H1 (cell line): Measurements from ENCODE around the gene CDX2. TPM values are rescaled to one million over a fixed set of nuclear protein-coding genes. Genes with fewer than 3 reads are reported as not detected.

Source experiments
- CTCF ChIA-PET: fragments of 300-600 bp; sonication (Branson Sonifier 250); formaldehyde crosslinking; loops from one replicate; lab custom pipeline; 2021; ENCODE audit not compliant: partially characterized antibody; lab: Charles Lee
- POLR2A ChIA-PET: fragments of 300-600 bp; sonication (Branson Sonifier 250); formaldehyde crosslinking; loops from one replicate; lab custom pipeline; 2021; ENCODE audit warnings: inconsistent platforms; ENCODE audit not compliant: partially characterized antibody; lab: Charles Lee
- DNase-seq, 2 experiments: peaks; one replicate each; pipeline versions ENCODE4 v3.0.0 to v3.0.0-alpha.2; 2010 to 2022; ENCODE audit warnings: low spot score in 2 of 2, low read depth in 1 of 2, mixed read lengths in 1 of 2
- FAIRE-seq: peaks from 2 replicates; lab custom pipeline; 2011; peaks lifted over from hg19 to GRCh38; lab: Jason Lieb, UNC
- H2AFZ ChIP-seq: 2 replicates; pipeline ENCODE4 v1.8.1; 2012; ENCODE audit warnings: low read length, inconsistent platforms
- H2AK5ac ChIP-seq: 2 replicates; pipeline ENCODE4 v1.6.1; 2013; ENCODE audit warnings: low read depth, low read length
- H2BK120ac ChIP-seq: replicated peaks from 2 replicates; pipeline ENCODE3; 2013; ENCODE audit warnings: low read depth, low read length, inconsistent platforms
- H2BK12ac ChIP-seq: 2 replicates; pipeline ENCODE4 v1.6.1; 2013; ENCODE audit warnings: low read depth, low read length
- H2BK15ac ChIP-seq: 2 replicates; pipeline ENCODE4 v1.6.1; 2013; ENCODE audit warnings: low read length
- H2BK20ac ChIP-seq: 2 replicates; pipeline ENCODE4 v1.6.1; 2013; ENCODE audit warnings: low read length
- H2BK5ac ChIP-seq: 2 replicates; pipeline ENCODE4 v1.6.1; 2013; ENCODE audit warnings: low read depth, low read length
- H3K14ac ChIP-seq: 2 replicates; pipeline ENCODE4 v1.6.1; 2013; ENCODE audit warnings: inconsistent platforms; ENCODE audit not compliant: insufficient read length
- H3K18ac ChIP-seq: 2 replicates; pipeline ENCODE4 v1.6.1; 2013; ENCODE audit warnings: low read length; ENCODE audit errors: extremely low read depth
- H3K23ac ChIP-seq: 2 replicates; pipeline ENCODE4 v1.6.1; 2013; ENCODE audit warnings: inconsistent platforms; ENCODE audit not compliant: insufficient read length
- H3K23me2 ChIP-seq: 2 replicates; pipeline ENCODE4 v1.6.1; 2013; ENCODE audit warnings: low read depth, low read length
- H3K27ac ChIP-seq: 2 replicates; pipeline ENCODE4 v1.6.1; 2011; ENCODE audit warnings: low read depth, low read length, inconsistent platforms
- H3K27me3 ChIP-seq, 4 experiments: replicated peaks in 1 of 4; 1 replicate in 1 of 4; 2 replicates in 3 of 4; pipeline versions ENCODE4 v1.6.1 to v1.8.1; 2011 to 2013; ENCODE audit warnings: low read length in 3 of 4, mild to moderate bottlenecking in 3 of 4, inconsistent platforms in 2 of 4, mixed read lengths in 2 of 4, moderate library complexity in 1 of 4; ENCODE audit not compliant: control insufficient read depth in 3 of 4, insufficient read depth in 3 of 4; ENCODE audit errors: extremely low read depth in 1 of 4
- H3K36me3 ChIP-seq, 4 experiments: 2 replicates each; pipeline versions ENCODE4 v1.6.1 to v1.8.1; 2011 to 2013; ENCODE audit warnings: mild to moderate bottlenecking in 4 of 4, low read length in 3 of 4, moderate library complexity in 2 of 4, control low read depth in 1 of 4, inconsistent platforms in 1 of 4; ENCODE audit not compliant: insufficient read depth in 4 of 4, control insufficient read depth in 2 of 4
- H3K4ac ChIP-seq: replicated peaks from 2 replicates; pipeline ENCODE3; 2013; ENCODE audit warnings: low read length, low read depth, mixed read lengths, inconsistent platforms; ENCODE audit not compliant: insufficient read length
- H3K4me1 ChIP-seq, 4 experiments: replicated peaks in 1 of 4; 1 replicate in 1 of 4; 2 replicates in 3 of 4; pipeline versions ENCODE4 v1.6.1 to v1.8.1; 2011 to 2013; ENCODE audit warnings: low read length in 3 of 4, inconsistent platforms in 2 of 4, mixed read lengths in 1 of 4; ENCODE audit not compliant: insufficient read depth in 4 of 4, control insufficient read depth in 3 of 4
- H3K4me2 ChIP-seq, 2 experiments: 2 replicates each; pipeline versions ENCODE4 v1.6.1 to v1.8.1; 2011 to 2013; ENCODE audit warnings: low read depth in 2 of 2, low read length in 2 of 2, control low read depth in 1 of 2, inconsistent platforms in 1 of 2, mild to moderate bottlenecking in 1 of 2; ENCODE audit not compliant: insufficient read depth in 1 of 2
- H3K4me3 ChIP-seq, 4 experiments: fragments of 200-600, 300-600 bp in 1 of 4; sonication (generic), shearing (Covaris generic), sonication (Bioruptor Twin) in 1 of 4; 2 replicates each; pipeline versions ENCODE4 v1.5.1 to v1.8.1; 2011 to 2016; ENCODE audit warnings: low read length in 4 of 4, low read depth in 3 of 4, control low read depth in 2 of 4, inconsistent platforms in 2 of 4, mild to moderate bottlenecking in 2 of 4, mixed read lengths in 1 of 4, moderate library complexity in 1 of 4; ENCODE audit not compliant: insufficient read depth in 2 of 4; ENCODE audit errors: extremely low read depth in 1 of 4
- H3K56ac ChIP-seq: replicated peaks from 2 replicates; pipeline ENCODE3; 2013; ENCODE audit warnings: low read depth, mild to moderate bottlenecking, mixed read lengths, low read length, inconsistent platforms; ENCODE audit not compliant: insufficient read length
- H3K79me1 ChIP-seq: 2 replicates; pipeline ENCODE4 v1.6.1; 2013; ENCODE audit warnings: low read depth, low read length, control low read depth
- H3K79me2 ChIP-seq, 2 experiments: 2 replicates each; pipeline versions ENCODE4 v1.6.1 to v1.8.1; 2012 to 2013; ENCODE audit warnings: low read length in 2 of 2, mild to moderate bottlenecking in 2 of 2, inconsistent platforms in 1 of 2; ENCODE audit not compliant: insufficient read depth in 2 of 2, control insufficient read depth in 1 of 2
- H3K9ac ChIP-seq, 4 experiments: replicated peaks in 1 of 4; 1 replicate in 1 of 4; 2 replicates in 3 of 4; pipeline versions ENCODE4 v1.6.1 to v1.8.1; 2011 to 2013; ENCODE audit warnings: low read depth in 3 of 4, low read length in 3 of 4, control low read depth in 2 of 4, mild to moderate bottlenecking in 2 of 4, moderate library complexity in 2 of 4, inconsistent platforms in 1 of 4; ENCODE audit errors: extremely low read depth in 1 of 4
- H3K9me3 ChIP-seq, 2 experiments: 2 replicates each; pipeline versions ENCODE4 v1.6.1 to v1.8.1; 2012 to 2013; ENCODE audit warnings: mild to moderate bottlenecking in 2 of 2, moderate library complexity in 2 of 2, control low read depth in 1 of 2, inconsistent platforms in 1 of 2, low read depth in 1 of 2, low read length in 1 of 2, mixed read lengths in 1 of 2; ENCODE audit not compliant: insufficient read depth in 2 of 2
- H4K20me1 ChIP-seq, 2 experiments: replicated peaks in 1 of 2; 2 replicates each; pipeline versions ENCODE3 to v1.8.1; 2011 to 2013; ENCODE audit warnings: inconsistent platforms in 2 of 2, low read length in 2 of 2, mild to moderate bottlenecking in 1 of 2; ENCODE audit not compliant: insufficient read depth in 2 of 2, control insufficient read depth in 1 of 2
- H4K5ac ChIP-seq: 2 replicates; pipeline ENCODE4 v1.6.1; 2013; ENCODE audit warnings: low read length, low read depth, mixed read lengths, inconsistent platforms; ENCODE audit not compliant: insufficient read length
- H4K8ac ChIP-seq: 2 replicates; pipeline ENCODE4 v1.8.0; 2013; ENCODE audit warnings: mild to moderate bottlenecking, moderate library complexity, low read length, inconsistent platforms; ENCODE audit not compliant: insufficient read depth; ENCODE audit errors: extremely low read depth
- H4K91ac ChIP-seq: replicated peaks from 2 replicates; pipeline ENCODE3; 2013; ENCODE audit warnings: low read length, mixed read lengths, inconsistent platforms; ENCODE audit not compliant: insufficient read length
- CBX5 ChIP-seq: fragments of 300-800, 300-1000 bp; sonication (generic); IDR thresholded peaks from 2 replicates; pipeline ENCODE4 v1.7.1; 2016; ENCODE audit warnings: antibody characterized with exemption, low read length, low read depth
- EZH2 ChIP-seq: fragments of 200-600 bp; sonication (generic); IDR thresholded peaks from 2 replicates; pipeline ENCODE4 v1.7.1; 2012; ENCODE audit warnings: low read depth, mild to moderate bottlenecking, moderate library complexity, low read length, inconsistent platforms; ENCODE audit not compliant: severe bottlenecking
- RNF2 ChIP-seq: fragments of 200-900, 300-1000 bp; sonication (generic); IDR thresholded peaks from 2 replicates; pipeline ENCODE4 v1.7.1; 2016; ENCODE audit warnings: borderline replicate concordance, low read depth, mild to moderate bottlenecking, antibody characterized with exemption, low read length; ENCODE audit not compliant: poor library complexity, severe bottlenecking; ENCODE audit errors: missing control alignments
- SUZ12 ChIP-seq: fragments of 200-600 bp; sonication (generic); IDR thresholded peaks from 2 replicates; pipeline ENCODE4 v1.6.1; 2012; ENCODE audit warnings: mild to moderate bottlenecking, inconsistent platforms, low read length, moderate library complexity, mixed read lengths
- whole genome bisulfite sequencing, 2 experiments: shearing (Covaris generic) in 1 of 2; methylation state at CpG; one replicate each; pipeline versions ENCODE4 v1.1.6 to v1.1.7; 2013 to 2015; ENCODE audit warnings: low lambda C conversion rate in 2 of 2, mixed read lengths in 2 of 2, inconsistent platforms in 1 of 2, low coverage in 1 of 2, missing lambda C conversion rate in 1 of 2; ENCODE audit not compliant: insufficient replicate concordance in 2 of 2, insufficient coverage in 1 of 2, insufficient read length in 1 of 2; ENCODE audit errors: extremely low coverage in 1 of 2, missing lambda C conversion rate in 1 of 2; 5-methylcytosine and 5-hydroxymethylcytosine counted together
- polyA plus RNA-seq, 7 experiments: library from polyadenylated mRNA; depleted of rRNA in 3 of 7; stranded (reverse) in 5 of 7; unstranded in 2 of 7; fragments of >200 nt in 5 of 7; fragments of 200-250 nt in 2 of 7; gene quantifications; 1 replicate in 5 of 7; 2 replicates in 1 of 7; 4 replicates in 1 of 7; pipeline versions ENCODE4 v1.2.1 to v1.2.3, GENCODE V29; 2011 to 2013; ENCODE audit warnings: missing spikeins in 2 of 7, mixed read lengths in 2 of 7
- total RNA-seq: library from RNA; stranded (reverse); fragmentation: NEBNext Ultra II Directional; extraction: Animal tissue kit (Norgen Biotek cat#: 25700); gene quantifications from 2 replicates; pipeline ENCODE4 v1.2.1, GENCODE V29; 2021
- TF ChIP-seq, protein P1 (sequence below): IDR thresholded peaks from 2 replicates; pipeline ENCODE4 v1.6.1; 2012; ENCODE audit warnings: low read length, inconsistent platforms
- TF ChIP-seq, protein P2 (sequence below): IDR thresholded peaks from 2 replicates; pipeline ENCODE4 v1.6.1; 2012; ENCODE audit warnings: inconsistent platforms
- TF ChIP-seq, protein P3 (sequence below): IDR thresholded peaks from 2 replicates; pipeline ENCODE4 v1.6.1; 2012; ENCODE audit warnings: inconsistent platforms

Gene CDX2
- total and polyA plus RNA-seq, 2 of the 8 experiments (the other 6 are each of a cell fraction or from before 2014, with no cell fraction given) = 0.09 TPM; not detected in 1

DNA sequence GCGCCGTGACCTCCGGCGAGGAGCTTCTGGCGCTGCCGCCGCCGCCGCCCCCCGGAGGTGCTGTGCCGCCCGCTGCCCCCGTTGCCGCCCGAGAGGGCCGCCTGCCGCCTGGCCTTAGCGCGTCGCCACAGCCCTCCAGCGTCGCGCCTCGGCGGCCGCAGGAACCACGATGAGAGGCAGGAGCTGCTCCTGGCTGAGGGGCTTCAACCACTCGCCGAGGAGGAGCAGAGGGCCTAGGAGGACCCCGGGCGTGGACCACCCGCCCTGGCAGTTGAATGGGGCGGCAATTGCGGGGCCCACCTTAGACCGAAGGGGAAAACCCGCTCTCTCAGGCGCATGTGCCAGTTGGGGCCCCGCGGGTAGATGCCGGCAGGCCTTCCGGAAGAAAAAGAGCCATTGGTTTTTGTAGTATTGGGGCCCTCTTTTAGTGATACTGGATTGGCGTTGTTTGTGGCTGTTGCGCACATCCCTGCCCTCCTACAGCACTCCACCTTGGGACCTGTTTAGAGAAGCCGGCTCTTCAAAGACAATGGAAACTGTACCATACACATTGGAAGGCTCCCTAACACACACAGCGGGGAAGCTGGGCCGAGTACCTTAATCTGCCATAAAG lies 44.5 kb downstream of the CDX2 start:
- H4K91ac ChIP-seq = no peak overlapping the region
- H2BK20ac ChIP-seq = no peak overlapping the region
- peak overlapping the region in 1 of 2 experiments; percentile 20; a peak in 1 of 4 replicates for H3K4me2 ChIP-seq
- no peak overlapping the region for H2AFZ ChIP-seq
- no peaks in the 10 kb centered on the region for H3K79me1 ChIP-seq
- WGBS, 2 experiments = 6% methylated on average over 33 of the region's 46 CpGs; no CpG with 5 or more reads in 1 of the 2 experiments
- CTCF ChIA-PET = interaction anchor here (0.5 to 1.7 kb wide), 11 partner anchors 29 to 409 kb away, joined by 3 to 16 read pairs (median 4); no protein-coding TSS in a partner anchor
- H3K9ac ChIP-seq = no peak overlapping the region
- peak; percentile 83 for TF ChIP-seq RNF2
- TF ChIP-seq EZH2 = peak; percentile 98
- TF ChIP-seq, protein P1, sequence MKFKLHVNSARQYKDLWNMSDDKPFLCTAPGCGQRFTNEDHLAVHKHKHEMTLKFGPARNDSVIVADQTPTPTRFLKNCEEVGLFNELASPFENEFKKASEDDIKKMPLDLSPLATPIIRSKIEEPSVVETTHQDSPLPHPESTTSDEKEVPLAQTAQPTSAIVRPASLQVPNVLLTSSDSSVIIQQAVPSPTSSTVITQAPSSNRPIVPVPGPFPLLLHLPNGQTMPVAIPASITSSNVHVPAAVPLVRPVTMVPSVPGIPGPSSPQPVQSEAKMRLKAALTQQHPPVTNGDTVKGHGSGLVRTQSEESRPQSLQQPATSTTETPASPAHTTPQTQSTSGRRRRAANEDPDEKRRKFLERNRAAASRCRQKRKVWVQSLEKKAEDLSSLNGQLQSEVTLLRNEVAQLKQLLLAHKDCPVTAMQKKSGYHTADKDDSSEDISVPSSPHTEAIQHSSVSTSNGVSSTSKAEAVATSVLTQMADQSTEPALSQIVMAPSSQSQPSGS = no peak
- TF ChIP-seq SUZ12 = peak; percentile 96
- TF ChIP-seq CBX5 = no peak
- TF ChIP-seq, protein P2, sequence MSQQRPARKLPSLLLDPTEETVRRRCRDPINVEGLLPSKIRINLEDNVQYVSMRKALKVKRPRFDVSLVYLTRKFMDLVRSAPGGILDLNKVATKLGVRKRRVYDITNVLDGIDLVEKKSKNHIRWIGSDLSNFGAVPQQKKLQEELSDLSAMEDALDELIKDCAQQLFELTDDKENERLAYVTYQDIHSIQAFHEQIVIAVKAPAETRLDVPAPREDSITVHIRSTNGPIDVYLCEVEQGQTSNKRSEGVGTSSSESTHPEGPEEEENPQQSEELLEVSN = peak; percentile 54; the same call in 1 of the 2 replicates
- TF ChIP-seq, protein P3, sequence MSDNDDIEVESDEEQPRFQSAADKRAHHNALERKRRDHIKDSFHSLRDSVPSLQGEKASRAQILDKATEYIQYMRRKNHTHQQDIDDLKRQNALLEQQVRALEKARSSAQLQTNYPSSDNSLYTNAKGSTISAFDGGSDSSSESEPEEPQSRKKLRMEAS = peak; percentile 60; the same call in 1 of the 2 replicates
- H4K5ac ChIP-seq = no peak overlapping the region
- H3K56ac ChIP-seq = no peak overlapping the region
- peaks cover 33 to 55% of the 10 kb centered on the region in 2 experiments for H4K20me1 ChIP-seq
- no peak overlapping the region for H2BK120ac ChIP-seq
- no peak overlapping the region for H2BK12ac ChIP-seq
- H3K23ac ChIP-seq = no peak overlapping the region
- no peaks in the 10 kb centered on the region for H3K9me3 ChIP-seq
- peaks cover 99 to 100% (median 100%) of the 10 kb centered on the region in 4 experiments for H3K27me3 ChIP-seq
- no peak overlapping the region for H2BK5ac ChIP-seq
- H2BK15ac ChIP-seq = no peak overlapping the region
- no peak overlapping the region for H2AK5ac ChIP-seq
- POLR2A ChIA-PET = interaction anchor here (0.7 to 1.5 kb wide), 3 partner anchors 45 to 102 kb away, joined by 3 to 4 read pairs (median 4); partner anchors contain the start of gene CDX2
- H3K4me3 ChIP-seq = no peak overlapping the region
- no peak overlapping the region for H3K14ac ChIP-seq
- peak overlapping the region; percentile 28; the same call in 1 of the 2 replicates for H4K8ac ChIP-seq
- DNase-seq (peak in 1 of 2 experiments; percentile 69), FAIRE-seq (no peak)
- peaks cover 0 to 14% (median 0%) of the 10 kb centered on the region in 4 experiments; a peak in 1 of 8 replicates for H3K36me3 ChIP-seq
- H3K4me1 ChIP-seq = peaks cover 0 to 33% (median 24%) of the 10 kb centered on the region in 4 experiments; a peak in 5 of 7 replicates
- no peak overlapping the region for H3K4ac ChIP-seq
- H3K27ac ChIP-seq = no peak overlapping the region
- no peaks in the 10 kb centered on the region for H3K79me2 ChIP-seq
- H3K23me2 ChIP-seq = no peaks in the 10 kb centered on the region; the same call in 1 of the 2 replicates
- no peak overlapping the region for H3K18ac ChIP-seq
